ENCODE data around the gene WDR1.

Gene WDR1

DNA sequence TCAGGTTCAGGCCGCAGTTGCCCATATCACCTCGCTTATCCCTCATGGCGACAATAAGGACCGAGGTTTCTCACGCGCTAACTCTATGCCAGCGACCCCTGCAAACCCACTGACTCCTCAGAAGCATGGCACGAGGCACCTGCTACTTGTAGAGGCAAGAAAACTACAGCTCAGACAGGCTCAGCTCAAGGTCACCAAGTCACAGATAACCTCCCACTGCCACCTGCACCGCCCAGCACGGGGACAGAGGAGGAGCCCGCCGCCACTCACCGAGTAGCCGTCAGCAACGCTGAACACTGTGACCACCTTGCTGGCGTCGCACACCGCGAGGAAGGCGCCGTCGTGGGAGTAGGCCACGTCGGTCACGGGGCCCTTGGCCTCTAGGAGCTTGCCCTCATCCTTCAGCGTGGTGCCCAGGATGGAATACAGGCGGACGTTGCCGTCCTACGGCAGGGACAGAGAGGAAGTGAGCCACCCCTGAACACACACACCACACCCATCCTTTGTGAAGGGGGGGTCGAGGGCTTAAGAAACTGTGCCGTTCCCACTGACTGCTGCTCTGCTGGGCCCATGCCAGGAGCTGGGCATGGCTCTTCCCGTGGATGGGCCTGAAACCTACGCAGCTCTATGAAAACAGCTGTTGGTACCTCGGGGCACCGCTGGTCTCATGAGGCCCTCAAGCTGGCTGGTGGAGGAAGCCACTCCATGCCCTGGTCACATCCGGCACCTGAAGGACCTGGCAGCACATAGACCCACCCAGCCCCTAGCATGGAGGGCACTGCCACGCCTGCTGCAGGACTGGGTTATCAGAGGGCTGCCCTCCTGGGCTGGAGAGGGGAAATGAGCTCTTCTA lies 38.9 kb downstream of the WDR1 start:
- no peaks in the 10 kb centered on the region for H3K4me1 ChIP-seq (ENCODE audit: insufficient read depth, low read length)
- DNase-seq, result no peak
- H3K27me3 ChIP-seq (ENCODE audit: insufficient read depth, low read length, poor library complexity), result no peaks in the 10 kb centered on the region
- H2AFZ ChIP-seq (ENCODE audit: low read depth, low read length), result no peak overlapping the region
- peaks cover 43% of the 10 kb centered on the region for H4K20me1 ChIP-seq (ENCODE audit: insufficient read depth, low read length)
- peaks cover 95% of the 10 kb centered on the region for H3K36me3 ChIP-seq (ENCODE audit: insufficient read depth, low read length)
- no peaks in the 10 kb centered on the region for H3K79me2 ChIP-seq (ENCODE audit: insufficient read depth, low read length)
- TF ChIP-seq EZH2 (IDR thresholded peaks at IDR 0.05; ENCODE audit: borderline replicate concordance, low read depth, low read length, severe bottlenecking), result no peak
- TF ChIP-seq, protein P1, sequence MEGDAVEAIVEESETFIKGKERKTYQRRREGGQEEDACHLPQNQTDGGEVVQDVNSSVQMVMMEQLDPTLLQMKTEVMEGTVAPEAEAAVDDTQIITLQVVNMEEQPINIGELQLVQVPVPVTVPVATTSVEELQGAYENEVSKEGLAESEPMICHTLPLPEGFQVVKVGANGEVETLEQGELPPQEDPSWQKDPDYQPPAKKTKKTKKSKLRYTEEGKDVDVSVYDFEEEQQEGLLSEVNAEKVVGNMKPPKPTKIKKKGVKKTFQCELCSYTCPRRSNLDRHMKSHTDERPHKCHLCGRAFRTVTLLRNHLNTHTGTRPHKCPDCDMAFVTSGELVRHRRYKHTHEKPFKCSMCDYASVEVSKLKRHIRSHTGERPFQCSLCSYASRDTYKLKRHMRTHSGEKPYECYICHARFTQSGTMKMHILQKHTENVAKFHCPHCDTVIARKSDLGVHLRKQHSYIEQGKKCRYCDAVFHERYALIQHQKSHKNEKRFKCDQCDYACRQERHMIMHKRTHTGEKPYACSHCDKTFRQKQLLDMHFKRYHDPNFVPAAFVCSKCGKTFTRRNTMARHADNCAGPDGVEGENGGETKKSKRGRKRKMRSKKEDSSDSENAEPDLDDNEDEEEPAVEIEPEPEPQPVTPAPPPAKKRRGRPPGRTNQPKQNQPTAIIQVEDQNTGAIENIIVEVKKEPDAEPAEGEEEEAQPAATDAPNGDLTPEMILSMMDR (IDR thresholded peaks at IDR 0.05; ENCODE audit: borderline replicate concordance, extremely low read depth, low read length, poor library complexity, severe bottlenecking), result no peak
- no peak overlapping the region for H3K4me3 ChIP-seq (ENCODE audit: low read depth in 1 of 2, low read length in 2 of 2)
- ATAC-seq (ENCODE audit: insufficient read depth, low read depth), result peak; percentile 12; the same call in 1 of the 3 replicates
- no peak overlapping the region for H3K27ac ChIP-seq (ENCODE audit: low read length)
- H3K9me3 ChIP-seq (ENCODE audit: insufficient read depth, low read length, severe bottlenecking), result no peaks in the 10 kb centered on the region
- no peak overlapping the region for H3K9ac ChIP-seq (ENCODE audit: low read depth, low read length)
- H3K4me2 ChIP-seq (ENCODE audit: insufficient read depth, low read length), result no peak overlapping the region

DNA sequence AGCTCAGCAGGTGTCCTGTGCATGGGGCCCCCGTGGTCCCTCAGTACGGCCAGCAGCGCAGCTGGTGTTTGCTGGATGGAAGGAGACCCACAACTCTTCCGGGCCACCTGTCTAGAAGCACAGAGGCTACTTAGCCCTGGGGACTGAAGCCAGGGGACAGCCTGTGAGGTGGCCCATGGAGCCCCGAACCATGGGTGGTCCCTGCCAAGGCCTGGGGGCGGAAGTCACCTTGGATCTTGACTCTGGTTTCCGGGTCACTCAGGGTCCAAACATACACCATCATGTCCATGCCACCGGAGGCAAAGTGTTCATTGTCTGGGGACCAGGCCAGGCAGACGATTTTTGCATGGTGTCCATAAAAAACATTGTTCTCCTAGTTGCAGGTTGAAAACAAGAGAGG lies 39.5 kb downstream of the WDR1 start:
- Histone ChIP-seq H3K27me3 (ENCODE audit: insufficient read depth, low read length, poor library complexity) (no peaks in the 10 kb centered on the region), H4K20me1 (ENCODE audit: insufficient read depth, low read length) (peaks cover 38% of the 10 kb centered on the region), H3K4me2 (ENCODE audit: insufficient read depth, low read length) (no peak overlapping the region), H3K9ac (ENCODE audit: low read depth, low read length) (no peak overlapping the region), H3K36me3 (ENCODE audit: insufficient read depth, low read length) (peaks cover 89% of the 10 kb centered on the region), H3K79me2 (ENCODE audit: insufficient read depth, low read length) (no peaks in the 10 kb centered on the region), H2AFZ (ENCODE audit: low read depth, low read length) (no peak overlapping the region), H3K27ac (ENCODE audit: low read length) (no peak overlapping the region), H3K4me3 (ENCODE audit: low read depth in 1 of 2, low read length in 2 of 2) (no peak overlapping the region), H3K9me3 (ENCODE audit: insufficient read depth, low read length, severe bottlenecking) (no peaks in the 10 kb centered on the region), H3K4me1 (ENCODE audit: insufficient read depth, low read length) (no peaks in the 10 kb centered on the region)
- TF ChIP-seq, protein P1 (IDR thresholded peaks at IDR 0.05; ENCODE audit: borderline replicate concordance, extremely low read depth, low read length, poor library complexity, severe bottlenecking), result no peak
- no peak for TF ChIP-seq EZH2 (IDR thresholded peaks at IDR 0.05; ENCODE audit: borderline replicate concordance, low read depth, low read length, severe bottlenecking)
- DNase-seq, result no peak
- no peak for ATAC-seq (ENCODE audit: insufficient read depth, low read depth)

DNA sequence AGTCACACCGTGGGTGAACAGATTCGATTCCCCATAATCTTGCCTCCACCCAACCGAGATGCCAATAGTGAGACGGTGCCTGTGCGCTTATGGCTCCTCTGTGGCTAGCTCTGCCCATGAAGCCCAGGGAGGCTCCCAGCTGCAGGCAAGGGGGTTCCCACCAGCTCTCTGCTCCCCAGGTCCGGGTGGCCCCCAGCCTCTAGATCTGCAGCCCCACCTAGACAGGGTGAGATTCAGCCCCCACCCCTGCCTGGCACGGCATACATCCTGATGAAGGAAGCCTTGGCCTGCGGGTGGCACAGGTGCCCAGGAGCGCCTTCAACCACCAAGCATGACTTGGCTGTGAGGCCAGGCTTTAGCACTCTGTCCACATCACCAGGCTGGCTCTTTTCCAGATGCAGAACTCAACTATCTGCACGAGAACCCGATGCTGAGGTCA lies 40.6 kb downstream of the WDR1 start:
- H3K9ac ChIP-seq (ENCODE audit: low read depth, low read length), result no peak overlapping the region
- DNase-seq (no peak), ATAC-seq (ENCODE audit: insufficient read depth, low read depth) (no peak)
- no peaks in the 10 kb centered on the region for H3K4me1 ChIP-seq (ENCODE audit: insufficient read depth, low read length)
- no peak overlapping the region for H2AFZ ChIP-seq (ENCODE audit: low read depth, low read length)
- H3K4me2 ChIP-seq (ENCODE audit: insufficient read depth, low read length), result no peak overlapping the region
- H3K27me3 ChIP-seq (ENCODE audit: insufficient read depth, low read length, poor library complexity), result no peaks in the 10 kb centered on the region
- no peaks in the 10 kb centered on the region for H3K79me2 ChIP-seq (ENCODE audit: insufficient read depth, low read length)
- no peak overlapping the region for H3K27ac ChIP-seq (ENCODE audit: low read length)
- no peak overlapping the region for H3K4me3 ChIP-seq (ENCODE audit: low read depth in 1 of 2, low read length in 2 of 2)
- H3K9me3 ChIP-seq (ENCODE audit: insufficient read depth, low read length, severe bottlenecking), result no peaks in the 10 kb centered on the region
- peaks cover 32% of the 10 kb centered on the region for H4K20me1 ChIP-seq (ENCODE audit: insufficient read depth, low read length)
- TF ChIP-seq, protein P1 (IDR thresholded peaks at IDR 0.05; ENCODE audit: borderline replicate concordance, extremely low read depth, low read length, poor library complexity, severe bottlenecking), result no peak
- TF ChIP-seq EZH2 (IDR thresholded peaks at IDR 0.05; ENCODE audit: borderline replicate concordance, low read depth, low read length, severe bottlenecking), result no peak
- H3K36me3 ChIP-seq (ENCODE audit: insufficient read depth, low read length), result peaks cover 79% of the 10 kb centered on the region
